Activated CD8-positive, alpha-beta T cell treated with anti-CD3 and anti-CD28 coated beads for 36 hours (primary cell): ENCODE results near the gene CLCN3. TPM values are rescaled to one million over a fixed set of nuclear protein-coding genes. Genes with fewer than 3 reads are reported as not detected.

Experiments
- ATAC-seq: fragments of 200-7000 bp; cut with Tn5 transposase; one replicate; pipeline ENCODE4 v1.10.0; 2021; ENCODE audit warnings: mild to moderate bottlenecking, moderate library complexity
- CTCF ChIA-PET: fragments of 350-600 bp; sonication (Branson Sonifier 250); formaldehyde crosslinking; loops from one replicate; lab custom pipeline; 2021; ENCODE audit warnings: antibody characterized with exemption; lab: Charles Lee
- POLR2A ChIA-PET: fragments of 350-600 bp; sonication (Branson Sonifier 250); formaldehyde crosslinking; loops from one replicate; lab custom pipeline; 2021; ENCODE audit warnings: antibody characterized with exemption; lab: Charles Lee
- DNase-seq: peaks from one replicate; pipeline ENCODE4 v3.0.0-alpha.2; 2020
- H3K27ac Mint-ChIP-seq: one replicate; pipeline ENCODE4 v1.8.0; 2021; ENCODE audit warnings: mild to moderate bottlenecking, mixed read lengths
- H3K27me3 Mint-ChIP-seq: one replicate; pipeline ENCODE4 v1.8.0; 2021; ENCODE audit warnings: mixed read lengths
- H3K36me3 Mint-ChIP-seq: one replicate; pipeline ENCODE4 v1.8.0; 2021; ENCODE audit warnings: low read depth, mixed read lengths
- H3K4me1 Mint-ChIP-seq: one replicate; pipeline ENCODE4 v1.8.0; 2021; ENCODE audit warnings: low read depth, mixed read lengths
- H3K4me3 Mint-ChIP-seq: one replicate; pipeline ENCODE4 v1.8.0; 2021; ENCODE audit warnings: mild to moderate bottlenecking, moderate library complexity, mixed read lengths
- H3K9me3 Mint-ChIP-seq: one replicate; pipeline ENCODE4 v1.8.0; 2021; ENCODE audit warnings: mixed read lengths
- intact Hi-C: fragments of 100-400 bp; cut with micrococcal nuclease; formaldehyde crosslinking; loops from one replicate; pipeline ENCODE4 v1.10.0; 2022
- total RNA-seq, 2 experiments: library from RNA; stranded (reverse); gene quantifications; one replicate each; pipeline ENCODE4 v1.2.3, GENCODE V29; 2021
- TF ChIP-seq, protein P1 (sequence below): fragments of 200-600 bp; IDR thresholded peaks from one replicate; pipeline ENCODE4 v1.8.0; 2022; ENCODE audit warnings: antibody characterized with exemption, mild to moderate bottlenecking

Gene CLCN3
- total RNA-seq, 2 experiments from 2014 or later = 18.5 to 21.6 TPM

DNA sequence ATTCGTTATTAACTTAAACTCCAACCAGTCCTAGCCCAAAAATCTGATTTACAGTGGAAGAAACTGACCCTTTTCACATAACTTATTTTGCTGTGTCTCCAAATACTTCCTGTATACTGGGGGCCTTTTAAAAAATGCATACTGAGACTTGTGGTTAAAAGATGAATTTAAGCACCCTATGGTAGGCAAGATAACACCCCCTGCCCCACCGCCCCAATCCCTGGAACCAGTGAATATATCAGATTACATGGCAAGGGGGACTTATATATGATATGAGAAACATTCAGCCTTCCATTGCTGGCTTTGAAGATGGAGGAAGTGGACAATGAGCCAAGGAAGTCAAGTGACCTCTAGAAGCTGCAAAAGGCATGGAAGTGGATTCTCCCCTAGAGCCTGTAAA lies 3.1 kb upstream of the CLCN3 start:
- CTCF ChIA-PET = no interaction called here
- Mint-ChIP-seq H3K4me1 (peaks cover 49% of the 10 kb centered on the region), H3K9me3 (no peaks in the 10 kb centered on the region), H3K27ac (peak overlapping the region; percentile 47), H3K4me3 (no peak overlapping the region), H3K36me3 (no peaks in the 10 kb centered on the region), H3K27me3 (no peaks in the 10 kb centered on the region)
- TF ChIP-seq, protein P1, sequence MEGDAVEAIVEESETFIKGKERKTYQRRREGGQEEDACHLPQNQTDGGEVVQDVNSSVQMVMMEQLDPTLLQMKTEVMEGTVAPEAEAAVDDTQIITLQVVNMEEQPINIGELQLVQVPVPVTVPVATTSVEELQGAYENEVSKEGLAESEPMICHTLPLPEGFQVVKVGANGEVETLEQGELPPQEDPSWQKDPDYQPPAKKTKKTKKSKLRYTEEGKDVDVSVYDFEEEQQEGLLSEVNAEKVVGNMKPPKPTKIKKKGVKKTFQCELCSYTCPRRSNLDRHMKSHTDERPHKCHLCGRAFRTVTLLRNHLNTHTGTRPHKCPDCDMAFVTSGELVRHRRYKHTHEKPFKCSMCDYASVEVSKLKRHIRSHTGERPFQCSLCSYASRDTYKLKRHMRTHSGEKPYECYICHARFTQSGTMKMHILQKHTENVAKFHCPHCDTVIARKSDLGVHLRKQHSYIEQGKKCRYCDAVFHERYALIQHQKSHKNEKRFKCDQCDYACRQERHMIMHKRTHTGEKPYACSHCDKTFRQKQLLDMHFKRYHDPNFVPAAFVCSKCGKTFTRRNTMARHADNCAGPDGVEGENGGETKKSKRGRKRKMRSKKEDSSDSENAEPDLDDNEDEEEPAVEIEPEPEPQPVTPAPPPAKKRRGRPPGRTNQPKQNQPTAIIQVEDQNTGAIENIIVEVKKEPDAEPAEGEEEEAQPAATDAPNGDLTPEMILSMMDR = no peak
- POLR2A ChIA-PET = interaction anchor here (0.6 kb wide), 1 partner anchor 43 kb away, joined by 3 read pairs; no protein-coding TSS in a partner anchor
- intact Hi-C loops = loop anchor here (5.0 to 10.0 kb wide), 2 partner anchors 140 to 407 kb away; partner anchors contain the start of genes HPF1 and MFAP3L
- DNase-seq (no peak), ATAC-seq (no peak)

DNA sequence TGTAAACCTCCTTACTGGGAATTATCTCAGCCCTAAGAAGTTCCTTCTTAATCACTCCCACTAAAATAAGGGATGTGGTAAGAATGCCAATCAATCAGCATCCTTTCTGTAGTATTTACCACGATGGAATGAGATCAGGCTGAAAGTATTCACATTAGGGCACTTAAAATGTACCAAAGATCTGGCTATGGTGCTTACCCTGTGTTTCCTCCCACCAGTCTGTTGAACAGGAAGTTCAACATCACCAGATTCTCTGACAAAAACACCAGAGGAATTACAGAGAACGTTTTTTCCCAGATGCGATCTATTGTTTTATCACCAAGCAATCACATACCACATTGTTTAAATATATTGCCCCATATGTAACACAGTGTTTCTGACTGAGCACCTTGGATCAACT lies 2.1 kb upstream of the CLCN3 start:
- Mint-ChIP-seq H3K4me3 (peak overlapping the region; percentile 99), H3K36me3 (no peaks in the 10 kb centered on the region), H3K27me3 (no peaks in the 10 kb centered on the region), H3K9me3 (no peaks in the 10 kb centered on the region), H3K27ac (peak overlapping the region; percentile 100), H3K4me1 (peaks cover 53% of the 10 kb centered on the region)
- DNase-seq (no peak), ATAC-seq (no peak)
- intact Hi-C loops = loop anchor here (5.0 to 10.0 kb wide), 2 partner anchors 139 to 407 kb away; partner anchors contain the start of genes HPF1 and MFAP3L
- POLR2A ChIA-PET = no interaction called here
- TF ChIP-seq, protein P1 = no peak
- CTCF ChIA-PET = interaction anchor here (1.2 to 4.2 kb wide), 2 partner anchors 10 to 42 kb away, joined by 3 to 31 read pairs; no protein-coding TSS in a partner anchor

DNA sequence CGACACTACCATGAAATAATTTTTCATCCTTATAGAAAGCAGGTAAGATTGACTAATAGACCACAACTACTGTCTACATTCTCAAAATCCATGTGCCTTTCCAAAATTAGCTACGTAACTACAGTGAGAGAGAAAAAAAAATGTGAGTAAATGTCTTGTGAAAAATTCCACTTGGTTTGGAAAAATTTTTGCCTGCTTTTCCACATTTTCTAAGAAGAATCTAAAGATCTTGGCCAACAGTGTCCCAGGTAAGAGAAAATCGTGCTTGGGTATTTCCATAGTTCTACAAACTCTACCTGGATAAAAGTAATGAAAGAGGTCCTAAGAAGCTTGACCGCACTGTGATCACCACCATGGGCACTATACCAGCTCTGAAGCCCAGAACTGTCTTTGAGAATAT lies 1.4 kb upstream of the CLCN3 start:
- ATAC-seq (no peak), DNase-seq (no peak)
- Mint-ChIP-seq H3K4me1 (peaks cover 55% of the 10 kb centered on the region), H3K27me3 (no peaks in the 10 kb centered on the region), H3K9me3 (no peaks in the 10 kb centered on the region), H3K36me3 (no peaks in the 10 kb centered on the region), H3K4me3 (peak overlapping the region; percentile 99), H3K27ac (peak overlapping the region; percentile 100)
- CTCF ChIA-PET = interaction anchor here (1.2 to 4.2 kb wide), 5 partner anchors 8 to 42 kb away, joined by 3 to 31 read pairs (median 6); no protein-coding TSS in a partner anchor
- TF ChIP-seq, protein P1 = no peak
- POLR2A ChIA-PET = interaction anchor here (1.4 to 1.9 kb wide), 3 partner anchors 8 to 89 kb away, joined by 3 to 15 read pairs (median 12); partner anchors contain the start of gene NEK1
- intact Hi-C loops = loop anchor here (5.0 to 10.0 kb wide), 2 partner anchors 138 to 406 kb away; partner anchors contain the start of genes HPF1 and MFAP3L

DNA sequence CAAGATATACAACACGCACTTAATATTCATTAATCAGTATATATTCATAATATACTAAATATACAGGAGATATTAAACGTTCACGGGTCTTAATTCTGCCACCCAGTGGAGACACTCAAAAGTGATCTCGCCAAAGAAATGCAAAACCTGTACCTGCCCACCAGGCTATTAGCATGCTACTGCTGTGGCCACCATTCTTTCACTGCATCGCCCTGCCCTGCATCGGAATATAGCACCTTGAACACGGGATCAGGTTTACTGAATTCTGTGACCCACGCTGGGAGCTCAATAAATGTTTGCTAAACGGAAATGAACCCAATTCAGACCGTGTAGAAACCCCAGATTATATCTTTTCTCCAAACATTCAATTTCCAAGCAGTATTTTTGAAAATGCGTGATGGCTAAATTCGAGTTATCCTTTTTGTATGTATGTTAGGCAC lies 840 bp upstream of the CLCN3 start:
- ATAC-seq (peak; percentile 42), DNase-seq (peak; percentile 67)
- Mint-ChIP-seq H3K27ac (peak overlapping the region; percentile 100), H3K9me3 (no peaks in the 10 kb centered on the region), H3K4me1 (peaks cover 55% of the 10 kb centered on the region), H3K4me3 (peak overlapping the region; percentile 99), H3K27me3 (no peaks in the 10 kb centered on the region), H3K36me3 (no peaks in the 10 kb centered on the region)
- ChIA-PET POLR2A (interaction anchor here (1.2 to 1.9 kb wide), 5 partner anchors 9 to 89 kb away, joined by 3 to 15 read pairs (median 6); partner anchors contain the start of gene NEK1), CTCF (interaction anchor here (1.2 to 4.2 kb wide), 5 partner anchors 9 to 41 kb away, joined by 3 to 31 read pairs (median 6); no protein-coding TSS in a partner anchor)
- TF ChIP-seq, protein P1 = peak; percentile 71
- intact Hi-C loops = loop anchor here (5.0 to 10.0 kb wide), 2 partner anchors 138 to 405 kb away; partner anchors contain the start of genes HPF1 and MFAP3L

DNA sequence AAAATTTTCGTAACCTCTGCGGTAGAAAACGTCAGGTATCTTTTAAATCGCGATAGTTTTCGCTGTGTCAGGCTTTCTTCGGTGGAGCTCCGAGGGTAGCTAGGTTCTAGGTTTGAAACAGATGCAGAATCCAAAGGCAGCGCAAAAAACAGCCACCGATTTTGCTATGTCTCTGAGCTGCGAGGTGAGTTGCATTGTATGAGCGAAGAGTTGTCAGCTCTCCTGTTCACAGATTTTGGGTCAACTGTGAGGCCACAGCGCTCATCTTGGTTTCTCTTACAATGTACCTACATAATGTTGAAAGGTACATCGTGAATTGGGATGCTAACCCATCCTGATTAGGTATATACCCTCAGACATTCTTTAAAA lies 486 bp downstream of the CLCN3 start:
- H3K27me3 Mint-ChIP-seq = no peaks in the 10 kb centered on the region
- TF ChIP-seq, protein P1 = no peak
- ChIA-PET POLR2A (interaction anchor here (0.6 to 1.9 kb wide), 5 partner anchors 9 to 102 kb away, joined by 3 to 15 read pairs (median 5); partner anchors contain the start of gene NEK1), CTCF (interaction anchor here (1.0 to 4.2 kb wide), 5 partner anchors 8 to 40 kb away, joined by 3 to 31 read pairs (median 7); partner anchors contain the start of gene NEK1)
- H3K36me3 Mint-ChIP-seq = peaks cover 2% of the 10 kb centered on the region
- H3K4me1 Mint-ChIP-seq = peaks cover 54% of the 10 kb centered on the region
- intact Hi-C loops = loop anchor here (1.0 kb wide), 1 partner anchor 39 kb away; no protein-coding TSS in a partner anchor
- H3K4me3 Mint-ChIP-seq = peak overlapping the region; percentile 99
- ATAC-seq (no peak), DNase-seq (peak; percentile 38)
- H3K9me3 Mint-ChIP-seq = no peaks in the 10 kb centered on the region
- H3K27ac Mint-ChIP-seq = peak overlapping the region; percentile 100
